ENCODE data around the gene PALD1.

Gene PALD1

DNA sequence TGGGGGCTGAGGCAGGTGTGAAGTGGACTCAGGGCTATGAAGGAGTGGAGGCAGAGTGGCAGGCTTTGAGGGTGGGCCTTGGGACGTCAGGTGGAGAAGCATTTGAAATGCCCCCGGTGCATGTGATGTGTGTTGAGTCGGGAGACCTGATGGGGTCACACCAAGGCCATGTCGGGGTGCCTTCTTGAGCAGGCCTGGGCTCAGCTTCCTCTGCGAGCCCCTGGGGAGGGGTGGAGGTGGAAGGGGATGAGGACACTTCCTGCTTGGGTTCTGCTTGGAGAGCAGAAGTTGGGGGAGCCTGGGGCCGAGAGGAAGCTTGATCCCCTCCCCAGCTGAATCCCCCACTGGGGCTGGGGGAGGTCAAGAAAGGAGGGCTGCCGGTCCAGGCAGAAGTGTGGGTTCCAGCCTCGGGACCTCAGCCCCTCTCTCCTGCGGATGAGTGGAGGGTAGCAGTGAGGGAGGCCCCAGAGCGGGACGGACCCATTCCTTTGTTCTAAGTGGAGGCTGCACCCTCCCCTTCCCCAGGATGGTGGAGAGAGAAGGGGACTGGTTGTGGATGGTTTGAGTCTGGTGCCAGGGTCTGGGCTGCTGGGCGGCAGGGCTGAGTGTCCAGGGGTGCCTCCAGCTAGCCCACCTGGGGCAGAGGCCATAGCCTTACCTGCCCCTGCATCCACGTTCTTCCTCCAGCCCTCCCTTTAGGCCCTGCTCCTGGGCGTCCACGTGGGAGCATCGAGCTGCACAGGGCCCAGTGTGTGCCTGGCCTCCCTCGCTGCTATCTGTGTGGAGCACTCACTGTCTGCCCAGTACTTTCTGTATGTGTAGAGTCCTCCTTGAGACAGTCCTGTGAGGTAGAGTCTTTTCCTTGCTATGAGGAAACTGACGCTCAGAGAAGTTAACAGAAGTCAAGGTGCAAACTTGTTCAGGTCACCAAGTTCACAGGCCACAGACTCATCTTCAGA lies 87.3 kb downstream of the PALD1 start:
- Histone ChIP-seq H3K4me3 (ENCODE audit: low read length) (no peak overlapping the region), H3K9me3 (ENCODE audit: low read length) (no peaks in the 10 kb centered on the region), H3K27me3 (ENCODE audit: insufficient read depth, low read length) (no peaks in the 10 kb centered on the region), H2AFZ (ENCODE audit: low read depth, low read length) (no peak overlapping the region), H3K4me1 (ENCODE audit: insufficient read depth, low read length) (no peaks in the 10 kb centered on the region), H3K36me3 (ENCODE audit: insufficient read depth, low read length) (no peaks in the 10 kb centered on the region)

DNA sequence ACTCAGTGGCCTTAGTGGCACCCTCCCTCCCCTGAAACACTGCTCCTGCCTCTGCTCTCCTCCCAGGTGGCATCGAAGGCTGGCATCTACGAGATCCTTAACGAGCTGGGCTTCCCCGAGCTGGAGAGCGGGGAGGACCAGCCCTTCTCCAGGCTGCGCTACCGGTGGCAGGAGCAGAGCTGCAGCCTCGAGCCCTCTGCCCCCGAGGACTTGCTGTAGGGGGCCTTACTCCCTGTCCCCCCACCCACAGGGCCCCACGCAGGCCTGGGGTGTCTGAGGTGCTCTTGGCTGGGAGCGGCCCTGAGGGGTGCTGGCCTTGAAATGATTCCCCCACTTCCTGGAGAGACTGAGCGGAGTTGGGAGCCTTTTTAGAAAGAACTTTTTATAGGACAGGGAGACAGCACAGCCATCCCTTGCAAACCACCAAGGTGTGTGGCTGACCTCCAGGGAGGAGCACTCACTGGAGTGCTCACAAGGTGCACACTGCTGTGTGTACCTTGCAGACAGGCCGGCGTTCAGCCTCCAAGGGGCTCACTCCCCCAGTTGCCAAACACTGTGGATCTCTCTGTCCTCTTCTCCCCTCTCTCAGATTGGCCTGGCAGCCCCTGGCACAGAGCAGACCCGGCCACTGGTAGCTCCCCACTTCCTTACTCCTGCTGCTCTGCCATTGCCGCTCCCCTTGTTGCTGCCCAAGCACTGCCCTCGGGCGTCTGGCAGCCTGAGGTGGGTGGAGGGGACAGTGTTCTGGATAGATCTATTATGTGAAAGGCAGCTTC lies 88.1 kb downstream of the PALD1 start:
- no peaks in the 10 kb centered on the region for H3K27me3 ChIP-seq (ENCODE audit: insufficient read depth, low read length)
- H3K4me1 ChIP-seq (ENCODE audit: insufficient read depth, low read length): no peaks in the 10 kb centered on the region
- no peak overlapping the region for H2AFZ ChIP-seq (ENCODE audit: low read depth, low read length)
- no peak overlapping the region for H3K4me3 ChIP-seq (ENCODE audit: low read length)
- H3K9me3 ChIP-seq (ENCODE audit: low read length): no peaks in the 10 kb centered on the region
- no peaks in the 10 kb centered on the region for H3K36me3 ChIP-seq (ENCODE audit: insufficient read depth, low read length)

DNA sequence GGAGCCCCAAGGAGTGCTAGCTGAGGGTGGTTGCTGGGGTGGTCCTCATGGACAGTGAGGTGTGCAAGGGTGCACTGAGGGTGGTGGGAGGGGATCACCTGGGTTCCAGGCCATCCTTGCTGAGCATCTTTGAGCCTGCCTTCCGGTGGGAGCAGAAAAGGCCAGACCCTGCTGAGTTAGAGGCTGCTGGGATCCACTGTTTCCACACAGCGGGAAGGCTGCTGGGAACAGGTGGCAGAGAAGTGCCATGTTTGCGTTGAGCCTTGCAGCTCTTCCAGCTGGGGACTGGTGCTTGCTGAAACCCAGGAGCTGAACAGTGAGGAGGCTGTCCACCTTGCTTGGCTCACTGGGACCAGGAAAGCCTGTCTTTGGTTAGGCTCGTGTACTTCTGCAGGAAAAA lies 89.0 kb downstream of the PALD1 start:
- Histone ChIP-seq H3K4me3 (ENCODE audit: low read length) (no peak overlapping the region), H3K9me3 (ENCODE audit: low read length) (no peaks in the 10 kb centered on the region), H3K4me1 (ENCODE audit: insufficient read depth, low read length) (no peaks in the 10 kb centered on the region), H2AFZ (ENCODE audit: low read depth, low read length) (no peak overlapping the region), H3K36me3 (ENCODE audit: insufficient read depth, low read length) (no peaks in the 10 kb centered on the region), H3K27me3 (ENCODE audit: insufficient read depth, low read length) (no peaks in the 10 kb centered on the region)

DNA sequence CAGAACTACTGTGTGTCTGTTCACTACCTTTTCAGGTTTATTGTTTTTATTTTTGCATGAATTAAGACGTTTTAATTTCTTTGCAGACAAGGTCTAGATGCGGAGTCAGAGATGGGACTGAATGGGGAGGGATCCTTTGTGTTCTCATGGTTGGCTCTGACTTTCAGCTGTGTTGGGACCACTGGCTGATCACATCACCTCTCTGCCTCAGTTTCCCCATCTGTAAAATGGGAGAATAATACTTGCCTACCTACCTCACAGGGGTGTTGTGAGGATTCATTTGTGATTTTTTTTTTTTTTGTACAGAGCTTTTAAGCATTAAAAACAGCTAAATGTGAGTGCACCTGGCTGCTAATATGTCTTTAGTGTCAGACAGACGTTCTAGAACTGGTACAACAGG lies 89.5 kb downstream of the PALD1 start:
- H3K36me3 ChIP-seq (ENCODE audit: insufficient read depth, low read length): no peaks in the 10 kb centered on the region
- H3K4me3 ChIP-seq (ENCODE audit: low read length): no peak overlapping the region
- no peaks in the 10 kb centered on the region for H3K9me3 ChIP-seq (ENCODE audit: low read length)
- no peaks in the 10 kb centered on the region for H3K4me1 ChIP-seq (ENCODE audit: insufficient read depth, low read length)
- no peak overlapping the region for H2AFZ ChIP-seq (ENCODE audit: low read depth, low read length)
- no peaks in the 10 kb centered on the region for H3K27me3 ChIP-seq (ENCODE audit: insufficient read depth, low read length)

DNA sequence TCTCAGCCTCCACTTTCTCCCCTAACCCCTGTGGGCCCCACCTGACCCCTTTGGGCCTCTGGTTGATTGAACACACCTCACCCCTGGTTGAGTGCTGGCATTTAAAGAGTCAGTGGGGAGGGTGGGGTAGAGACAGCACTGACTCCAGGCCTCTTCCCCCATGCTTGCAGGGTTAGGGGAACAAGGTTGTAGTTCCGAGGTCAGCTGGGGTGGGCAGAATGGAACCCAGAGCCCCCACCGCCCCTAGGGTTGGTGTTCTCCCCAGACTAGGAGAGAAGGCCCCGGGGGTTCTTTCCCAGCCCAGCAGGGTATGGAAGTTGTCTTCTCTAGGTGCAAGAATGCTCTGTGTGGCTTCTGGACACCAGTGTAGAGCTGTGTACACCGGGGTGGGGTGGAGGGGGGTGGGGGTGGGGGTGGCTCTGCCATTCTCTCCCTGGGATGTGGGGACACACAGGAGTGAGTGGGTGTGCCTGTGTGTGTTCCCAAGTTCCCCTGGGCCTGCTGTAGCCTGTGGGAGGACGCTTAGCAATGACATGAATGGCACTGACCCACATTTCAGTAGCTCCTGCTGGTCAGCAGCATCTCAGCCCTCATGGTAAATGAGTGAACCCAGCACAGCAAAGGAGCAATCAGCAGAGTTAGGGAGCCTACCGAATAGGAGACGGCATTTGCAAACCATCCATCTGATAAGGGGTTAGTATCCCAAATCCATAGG lies 90.4 kb downstream of the PALD1 start:
- no peak overlapping the region for H2AFZ ChIP-seq (ENCODE audit: low read depth, low read length)
- H3K9me3 ChIP-seq (ENCODE audit: low read length): no peaks in the 10 kb centered on the region
- H3K4me3 ChIP-seq (ENCODE audit: low read length): no peak overlapping the region
- H3K4me1 ChIP-seq (ENCODE audit: insufficient read depth, low read length): no peaks in the 10 kb centered on the region
- H3K36me3 ChIP-seq (ENCODE audit: insufficient read depth, low read length): no peaks in the 10 kb centered on the region
- no peaks in the 10 kb centered on the region for H3K27me3 ChIP-seq (ENCODE audit: insufficient read depth, low read length)

DNA sequence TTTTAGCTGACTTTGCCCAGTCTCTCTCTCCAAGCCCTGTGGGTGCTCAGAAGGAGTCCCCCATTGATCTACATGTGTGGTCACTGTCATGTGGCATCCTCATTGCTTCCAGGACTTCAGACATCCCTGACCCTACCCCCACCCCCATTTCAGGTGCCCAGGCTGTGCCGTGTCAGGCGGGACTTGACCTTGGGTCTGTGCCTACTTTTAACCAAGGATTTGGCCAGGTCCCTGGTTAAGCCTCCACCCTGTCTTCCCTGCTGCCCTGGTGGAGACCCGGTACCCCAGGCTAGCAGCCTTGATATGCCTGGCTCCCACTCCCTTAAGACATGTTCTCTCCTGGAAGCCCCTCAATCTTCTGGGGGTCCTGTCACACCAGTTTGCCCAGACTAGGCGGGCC lies 92.7 kb downstream of the PALD1 start:
- H3K4me1 ChIP-seq (ENCODE audit: insufficient read depth, low read length): no peaks in the 10 kb centered on the region
- H3K27me3 ChIP-seq (ENCODE audit: insufficient read depth, low read length): no peaks in the 10 kb centered on the region
- no peaks in the 10 kb centered on the region for H3K36me3 ChIP-seq (ENCODE audit: insufficient read depth, low read length)
- no peak overlapping the region for H3K4me3 ChIP-seq (ENCODE audit: low read length)
- H2AFZ ChIP-seq (ENCODE audit: low read depth, low read length): no peak overlapping the region
- H3K9me3 ChIP-seq (ENCODE audit: low read length): no peaks in the 10 kb centered on the region

DNA sequence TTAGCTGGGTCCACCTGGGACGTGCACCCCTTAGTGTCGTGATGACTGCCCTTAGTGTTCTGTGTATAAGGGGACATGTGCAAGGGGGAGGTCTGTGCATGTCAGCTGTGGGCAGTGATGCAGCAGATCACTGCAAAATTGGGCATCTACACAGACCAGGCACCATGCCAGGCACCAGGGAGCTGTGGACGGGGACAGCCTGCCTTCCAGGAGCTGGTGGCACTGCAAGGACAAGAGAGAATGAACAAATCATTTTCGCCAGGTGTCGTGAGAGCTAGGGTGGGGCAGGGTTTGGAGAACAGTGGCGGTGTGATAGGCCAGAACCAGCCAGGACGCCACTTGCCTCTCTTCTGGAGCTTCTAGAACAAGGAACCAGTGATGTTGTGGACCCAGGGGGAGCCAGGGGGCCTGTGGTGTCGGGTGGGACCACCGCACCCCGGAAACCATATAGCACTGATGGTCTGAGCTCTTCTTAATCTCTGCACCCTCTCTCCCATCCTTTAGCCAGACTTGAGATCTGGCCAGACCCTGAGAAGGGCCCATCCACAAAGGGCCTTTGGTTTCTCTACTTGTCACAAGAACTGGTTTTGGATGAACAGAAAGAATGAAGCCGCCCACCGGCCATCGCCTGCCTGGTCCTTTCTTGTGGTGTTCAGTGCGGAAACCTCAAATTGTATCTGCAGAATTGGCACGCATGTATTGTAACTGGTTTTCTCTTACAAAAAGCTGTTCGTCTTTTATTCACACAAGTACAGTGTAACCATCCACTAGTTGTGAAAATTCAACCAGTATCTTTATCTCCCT lies 93.3 kb downstream of the PALD1 start:
- no peaks in the 10 kb centered on the region for H3K4me1 ChIP-seq (ENCODE audit: insufficient read depth, low read length)
- no peaks in the 10 kb centered on the region for H3K9me3 ChIP-seq (ENCODE audit: low read length)
- no peak overlapping the region for H3K4me3 ChIP-seq (ENCODE audit: low read length)
- no peaks in the 10 kb centered on the region for H3K27me3 ChIP-seq (ENCODE audit: insufficient read depth, low read length)
- H2AFZ ChIP-seq (ENCODE audit: low read depth, low read length): no peak overlapping the region
- no peaks in the 10 kb centered on the region for H3K36me3 ChIP-seq (ENCODE audit: insufficient read depth, low read length)

DNA sequence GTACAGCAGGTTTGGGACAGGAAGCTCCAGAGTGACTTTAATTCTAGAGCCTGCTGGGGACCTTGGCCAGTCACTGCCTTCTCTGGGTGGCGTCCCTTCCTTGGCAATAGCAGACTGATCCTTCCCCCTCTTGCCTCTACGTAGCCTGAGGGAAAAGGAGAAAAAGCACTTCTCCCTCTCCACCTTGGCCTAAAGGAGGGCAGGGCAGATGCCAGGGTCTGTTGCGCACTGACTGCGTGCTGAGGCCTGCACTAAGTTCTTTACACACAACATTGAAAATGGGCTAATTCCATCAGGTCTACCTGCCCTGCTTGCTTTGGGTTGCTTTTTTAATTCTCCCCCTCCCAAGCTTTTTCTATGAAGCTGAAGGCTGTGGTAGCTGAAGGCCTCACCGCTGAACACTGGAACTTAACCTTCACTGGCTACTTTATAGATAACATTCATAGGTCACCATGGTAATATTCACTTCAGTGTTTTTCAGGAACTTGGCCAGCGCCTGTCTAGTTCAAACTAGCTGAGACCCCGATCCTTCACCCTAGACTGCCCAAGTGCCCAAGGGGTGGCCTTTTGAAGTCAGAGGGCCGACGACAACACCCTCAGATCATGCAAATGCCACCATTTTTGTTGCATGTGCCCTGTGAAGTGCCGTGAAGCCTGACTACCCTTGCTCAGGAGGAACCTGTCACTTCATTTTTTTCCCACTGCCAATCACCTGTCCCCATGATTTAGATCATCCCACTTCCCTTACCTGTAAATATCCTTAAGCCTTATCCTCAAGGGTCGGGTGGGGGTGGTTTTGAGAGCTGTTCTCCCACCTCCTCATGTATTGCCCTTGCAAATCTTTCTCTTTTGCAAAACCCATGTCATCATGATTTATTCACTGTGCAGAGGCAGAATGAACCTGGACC lies 95.3 kb downstream of the PALD1 start:
- Histone ChIP-seq H3K4me3 (ENCODE audit: low read length) (no peak overlapping the region), H3K9me3 (ENCODE audit: low read length) (no peaks in the 10 kb centered on the region), H3K36me3 (ENCODE audit: insufficient read depth, low read length) (no peaks in the 10 kb centered on the region), H3K4me1 (ENCODE audit: insufficient read depth, low read length) (no peaks in the 10 kb centered on the region), H3K27me3 (ENCODE audit: insufficient read depth, low read length) (no peaks in the 10 kb centered on the region), H2AFZ (ENCODE audit: low read depth, low read length) (no peak overlapping the region)

DNA sequence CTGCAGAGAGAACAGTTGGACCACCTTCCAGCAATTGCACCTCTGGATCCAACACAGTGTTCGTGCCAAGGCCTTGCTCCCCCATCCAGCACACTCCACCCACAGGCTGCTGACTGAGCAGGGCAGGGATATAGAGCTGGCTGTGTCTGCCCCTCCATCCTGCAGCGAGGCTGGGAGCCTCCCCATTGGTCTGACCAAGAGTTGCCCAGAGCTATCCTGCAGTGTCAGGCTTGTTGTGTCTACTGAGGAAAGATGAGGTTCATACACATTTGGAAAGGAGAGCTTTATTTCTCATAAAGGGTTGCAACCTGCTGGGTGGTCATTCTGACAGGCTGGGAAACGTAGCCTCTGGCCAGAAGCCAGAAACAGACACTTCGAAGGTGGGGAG lies 96.9 kb downstream of the PALD1 start:
- Histone ChIP-seq H3K27me3 (ENCODE audit: insufficient read depth, low read length) (no peaks in the 10 kb centered on the region), H2AFZ (ENCODE audit: low read depth, low read length) (no peak overlapping the region), H3K4me3 (ENCODE audit: low read length) (no peak overlapping the region), H3K9me3 (ENCODE audit: low read length) (no peaks in the 10 kb centered on the region), H3K4me1 (ENCODE audit: insufficient read depth, low read length) (no peaks in the 10 kb centered on the region), H3K36me3 (ENCODE audit: insufficient read depth, low read length) (no peaks in the 10 kb centered on the region)

DNA sequence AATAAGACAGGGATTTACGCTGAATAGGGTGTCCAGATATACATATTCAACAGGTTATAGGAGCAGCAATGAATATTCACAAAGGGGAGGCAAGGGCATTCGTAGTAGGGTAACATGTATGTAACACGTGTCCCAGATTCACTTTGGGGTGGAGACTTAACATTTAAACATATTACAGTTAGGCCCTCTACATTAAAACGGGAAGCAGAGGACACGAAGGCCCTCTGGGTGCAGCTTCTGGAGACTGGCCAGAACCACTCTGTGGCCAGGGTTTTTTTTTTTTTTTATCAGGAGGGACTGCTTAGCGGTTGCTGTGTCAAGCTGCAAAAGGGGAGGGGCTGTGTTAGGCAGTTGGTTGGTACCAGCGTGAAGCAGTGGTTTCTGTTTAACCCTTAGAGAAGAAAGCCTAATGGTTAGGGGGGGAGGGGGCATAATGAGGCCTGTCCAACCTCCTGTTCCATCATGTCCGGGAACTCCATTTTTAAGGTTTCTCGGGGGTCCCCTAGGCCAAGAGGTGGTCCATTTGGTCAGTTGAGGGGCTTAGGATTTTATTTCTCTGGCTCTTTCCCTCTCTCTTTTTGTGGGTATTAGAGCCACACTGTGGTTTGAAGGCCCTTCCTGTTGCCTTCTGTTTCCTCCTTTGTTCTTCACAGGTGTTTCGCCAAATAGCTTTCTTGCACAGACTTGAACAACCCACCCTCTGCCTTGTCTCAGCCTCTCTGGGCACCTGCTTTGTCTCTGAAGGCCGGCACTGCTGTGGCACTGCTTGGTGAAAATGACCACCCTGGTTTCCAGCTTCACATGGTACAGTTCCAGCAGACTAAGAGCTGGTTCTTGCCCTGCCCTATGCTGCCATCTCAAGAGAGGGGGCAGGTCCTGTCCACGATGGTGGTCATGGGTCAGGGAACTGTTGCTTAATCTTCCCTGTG lies 97.6 kb downstream of the PALD1 start:
- H3K36me3 ChIP-seq (ENCODE audit: insufficient read depth, low read length): no peaks in the 10 kb centered on the region
- no peaks in the 10 kb centered on the region for H3K9me3 ChIP-seq (ENCODE audit: low read length)
- H2AFZ ChIP-seq (ENCODE audit: low read depth, low read length): no peak overlapping the region
- no peaks in the 10 kb centered on the region for H3K27me3 ChIP-seq (ENCODE audit: insufficient read depth, low read length)
- H3K4me1 ChIP-seq (ENCODE audit: insufficient read depth, low read length): no peaks in the 10 kb centered on the region
- no peak overlapping the region for H3K4me3 ChIP-seq (ENCODE audit: low read length)

DNA sequence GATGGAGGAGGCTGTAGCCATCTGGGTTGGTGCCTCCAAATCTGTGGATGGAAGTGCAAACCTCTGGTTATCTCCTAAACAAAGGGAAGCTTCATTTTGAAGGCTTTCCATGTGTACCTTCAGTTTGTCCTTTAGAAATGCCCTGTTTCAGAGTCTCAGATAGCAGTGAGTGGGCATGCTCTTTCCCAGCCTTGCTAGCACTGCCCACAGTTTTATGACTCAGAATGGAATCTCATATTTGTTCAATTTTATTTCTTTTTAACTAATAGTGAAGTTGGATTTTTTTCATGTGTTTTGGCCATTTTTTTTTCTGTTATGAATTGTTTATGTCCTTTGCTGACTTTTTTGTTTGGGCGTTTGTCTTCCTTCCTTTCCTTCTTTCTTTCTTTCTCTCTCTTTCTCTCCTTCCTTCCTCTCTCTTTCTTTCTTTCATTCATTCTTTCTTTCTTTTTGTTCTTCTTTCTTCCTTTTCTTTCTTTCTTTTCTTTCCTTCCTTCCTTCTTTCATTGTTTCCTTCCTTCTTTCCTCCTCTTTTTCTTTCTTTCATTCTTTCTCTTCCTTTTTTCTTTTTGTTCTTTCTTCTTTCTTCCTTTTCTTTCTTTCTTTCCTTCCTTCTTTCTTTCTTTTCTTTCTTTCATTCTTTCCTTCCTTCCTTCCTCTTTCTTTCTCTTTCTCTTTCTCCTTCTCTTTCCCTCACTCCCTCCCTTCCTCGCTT lies 98.4 kb downstream of the PALD1 start:
- Histone ChIP-seq H3K27me3 (ENCODE audit: insufficient read depth, low read length) (no peaks in the 10 kb centered on the region), H3K9me3 (ENCODE audit: low read length) (no peaks in the 10 kb centered on the region), H3K4me3 (ENCODE audit: low read length) (no peak overlapping the region), H3K4me1 (ENCODE audit: insufficient read depth, low read length) (no peaks in the 10 kb centered on the region), H2AFZ (ENCODE audit: low read depth, low read length) (no peak overlapping the region), H3K36me3 (ENCODE audit: insufficient read depth, low read length) (no peaks in the 10 kb centered on the region)
